ENCODE data around the gene CAPN11.
A peak's percentile ranks its signal among the peaks of the same experiment; 100 is the strongest.

CAPN11 gene

DNA sequence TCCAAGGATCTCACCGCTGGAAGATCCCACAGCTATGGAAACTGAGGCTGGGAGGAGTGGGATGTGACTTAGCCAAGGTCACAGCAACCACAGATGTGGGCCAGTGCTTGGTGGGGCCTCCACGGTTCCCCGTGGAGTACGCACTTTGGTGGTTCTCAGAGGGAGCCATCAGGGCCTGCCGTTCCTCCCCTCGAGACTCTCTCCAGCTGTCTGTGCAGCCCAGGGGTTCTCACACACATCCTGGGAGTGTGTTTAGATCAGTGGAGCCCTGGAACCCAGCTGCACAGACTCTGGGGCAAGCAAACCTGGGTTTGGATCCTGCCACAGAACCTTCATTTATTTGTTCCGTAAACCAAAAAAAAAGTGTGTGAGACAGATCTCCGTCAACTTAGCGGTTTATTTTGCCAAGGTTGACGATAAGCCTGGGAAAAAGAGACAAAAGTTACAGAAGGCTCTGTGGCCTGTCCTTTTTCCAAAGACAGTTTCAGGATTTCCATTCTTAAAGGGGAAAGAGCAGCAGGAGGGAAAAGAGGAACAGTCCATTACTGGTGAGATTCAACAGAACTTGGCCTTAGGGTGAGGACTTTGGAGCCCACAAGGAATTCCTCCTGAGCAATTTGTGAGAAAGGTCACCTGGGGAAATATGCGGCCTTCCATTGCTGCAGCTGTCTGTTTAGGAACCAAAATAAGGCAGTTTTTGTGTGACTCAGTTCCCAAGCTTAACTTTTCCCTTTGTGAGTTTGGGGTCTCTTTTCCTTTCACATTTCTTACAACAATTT, 44.5 kb downstream of the CAPN11 start:
- Histone ChIP-seq H3K9ac (no peak overlapping the region), H3K4me1 (no peaks in the 10 kb centered on the region)
- TF ChIP-seq, protein P1, sequence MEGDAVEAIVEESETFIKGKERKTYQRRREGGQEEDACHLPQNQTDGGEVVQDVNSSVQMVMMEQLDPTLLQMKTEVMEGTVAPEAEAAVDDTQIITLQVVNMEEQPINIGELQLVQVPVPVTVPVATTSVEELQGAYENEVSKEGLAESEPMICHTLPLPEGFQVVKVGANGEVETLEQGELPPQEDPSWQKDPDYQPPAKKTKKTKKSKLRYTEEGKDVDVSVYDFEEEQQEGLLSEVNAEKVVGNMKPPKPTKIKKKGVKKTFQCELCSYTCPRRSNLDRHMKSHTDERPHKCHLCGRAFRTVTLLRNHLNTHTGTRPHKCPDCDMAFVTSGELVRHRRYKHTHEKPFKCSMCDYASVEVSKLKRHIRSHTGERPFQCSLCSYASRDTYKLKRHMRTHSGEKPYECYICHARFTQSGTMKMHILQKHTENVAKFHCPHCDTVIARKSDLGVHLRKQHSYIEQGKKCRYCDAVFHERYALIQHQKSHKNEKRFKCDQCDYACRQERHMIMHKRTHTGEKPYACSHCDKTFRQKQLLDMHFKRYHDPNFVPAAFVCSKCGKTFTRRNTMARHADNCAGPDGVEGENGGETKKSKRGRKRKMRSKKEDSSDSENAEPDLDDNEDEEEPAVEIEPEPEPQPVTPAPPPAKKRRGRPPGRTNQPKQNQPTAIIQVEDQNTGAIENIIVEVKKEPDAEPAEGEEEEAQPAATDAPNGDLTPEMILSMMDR (IDR thresholded peaks at IDR 0.05): no peak

DNA sequence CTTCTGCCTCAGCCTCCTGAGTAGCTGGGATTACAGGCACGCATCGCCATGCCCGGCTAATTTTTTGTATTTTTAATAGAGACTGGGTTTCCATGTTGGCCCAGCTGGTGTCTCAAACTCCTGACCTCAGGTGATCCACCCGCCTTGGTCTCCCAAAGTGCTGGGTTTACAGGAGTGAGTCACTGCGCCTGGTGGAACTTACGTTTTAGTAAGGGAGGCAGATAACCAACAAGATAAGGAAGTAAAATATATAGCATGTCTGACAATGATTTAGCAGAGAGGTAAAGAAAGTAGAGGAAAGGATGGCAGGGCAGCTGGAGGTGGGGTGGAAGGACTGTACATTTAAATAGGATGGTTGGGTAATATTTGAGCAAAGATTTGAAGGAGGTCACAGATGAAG, 45.3 kb downstream of the CAPN11 start:
- no peak overlapping the region for H3K27ac ChIP-seq
- no peak overlapping the region for H3K4me2 ChIP-seq (ENCODE audit: low read length)
- H3K79me2 ChIP-seq: no peaks in the 10 kb centered on the region
- H3K9ac ChIP-seq: no peak overlapping the region
- TF ChIP-seq, protein P1 (IDR thresholded peaks at IDR 0.05): no peak
- H3K9me3 ChIP-seq (ENCODE audit: control insufficient read depth, low read length): no peaks in the 10 kb centered on the region
- H3K4me3 ChIP-seq (ENCODE audit: low read depth, low read length): no peak overlapping the region
- H2AFZ ChIP-seq: no peak overlapping the region
- no peaks in the 10 kb centered on the region for H3K27me3 ChIP-seq (ENCODE audit: control insufficient read depth, insufficient read depth, low read length)
- H3K36me3 ChIP-seq (ENCODE audit: control insufficient read depth, insufficient read depth, low read length): no peaks in the 10 kb centered on the region
- no peaks in the 10 kb centered on the region for H3K4me1 ChIP-seq

More for the DNA sequence above, 44.5 kb downstream of the CAPN11 start:
- Histone ChIP-seq H3K36me3 (ENCODE audit: control insufficient read depth, insufficient read depth, low read length) (no peaks in the 10 kb centered on the region), H2AFZ (no peak overlapping the region), H3K4me2 (ENCODE audit: low read length) (no peak overlapping the region), H3K4me3 (ENCODE audit: low read depth, low read length) (no peak overlapping the region), H3K79me2 (no peaks in the 10 kb centered on the region), H3K9me3 (ENCODE audit: control insufficient read depth, low read length) (no peaks in the 10 kb centered on the region), H3K27me3 (ENCODE audit: control insufficient read depth, insufficient read depth, low read length) (no peaks in the 10 kb centered on the region), H3K27ac (peak overlapping the region; percentile 59)

DNA sequence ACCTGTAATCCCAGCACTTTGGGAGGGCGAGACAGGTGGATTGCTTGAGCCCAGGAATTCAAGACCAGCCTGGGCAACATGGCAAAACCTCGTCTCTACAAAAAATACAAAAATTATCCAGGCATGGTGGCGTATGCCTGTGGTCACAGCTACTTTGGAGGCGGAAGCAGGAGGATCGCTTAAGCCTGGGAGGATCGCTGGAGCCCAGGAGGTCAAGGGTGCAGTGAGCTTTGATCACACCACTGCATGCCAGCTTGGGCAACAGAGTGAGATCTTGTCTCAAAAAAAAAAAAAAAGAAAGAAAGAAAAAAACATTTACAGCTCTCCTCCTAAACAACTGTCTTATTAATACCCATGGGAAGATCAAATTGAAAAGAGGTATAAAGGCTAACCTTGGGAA, 49.3 kb downstream of the CAPN11 start:
- Histone ChIP-seq H3K9ac (no peak overlapping the region), H3K4me1 (no peaks in the 10 kb centered on the region), H3K4me2 (ENCODE audit: low read length) (no peak overlapping the region), H3K4me3 (ENCODE audit: low read depth, low read length) (no peak overlapping the region), H3K27me3 (ENCODE audit: control insufficient read depth, insufficient read depth, low read length) (no peaks in the 10 kb centered on the region), H2AFZ (no peak overlapping the region), H3K27ac (no peak overlapping the region), H3K36me3 (ENCODE audit: control insufficient read depth, insufficient read depth, low read length) (no peaks in the 10 kb centered on the region), H3K79me2 (no peaks in the 10 kb centered on the region), H3K9me3 (ENCODE audit: control insufficient read depth, low read length) (no peaks in the 10 kb centered on the region)
- TF ChIP-seq, protein P1 (IDR thresholded peaks at IDR 0.05): no peak

DNA sequence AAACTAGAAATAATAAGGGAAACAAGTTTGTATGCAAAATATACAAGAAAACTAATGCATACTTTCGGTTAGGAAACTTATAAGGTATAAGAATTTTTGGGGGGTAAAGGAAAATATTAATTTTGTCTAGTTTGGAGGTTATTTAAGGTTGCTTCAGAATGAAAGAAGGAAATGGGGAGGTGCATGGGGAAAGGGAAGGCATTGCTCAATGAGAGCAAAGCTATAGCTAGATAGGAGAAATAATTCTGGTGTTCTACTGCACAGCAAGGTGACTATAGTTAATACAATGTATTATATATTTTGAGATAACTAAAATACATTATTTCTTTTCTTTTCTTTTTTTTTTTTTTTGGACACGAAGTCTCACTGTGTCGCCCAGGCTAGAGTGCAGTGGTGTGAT, 52.7 kb downstream of the CAPN11 start:
- Histone ChIP-seq H3K4me1 (no peaks in the 10 kb centered on the region), H3K27me3 (ENCODE audit: control insufficient read depth, insufficient read depth, low read length) (no peaks in the 10 kb centered on the region), H3K79me2 (no peaks in the 10 kb centered on the region), H3K27ac (no peak overlapping the region), H3K36me3 (ENCODE audit: control insufficient read depth, insufficient read depth, low read length) (no peaks in the 10 kb centered on the region), H3K9ac (no peak overlapping the region), H3K4me3 (ENCODE audit: low read depth, low read length) (no peak overlapping the region), H3K4me2 (ENCODE audit: low read length) (no peak overlapping the region), H3K9me3 (ENCODE audit: control insufficient read depth, low read length) (no peaks in the 10 kb centered on the region), H2AFZ (no peak overlapping the region)
- TF ChIP-seq, protein P1 (IDR thresholded peaks at IDR 0.05): no peak

DNA sequence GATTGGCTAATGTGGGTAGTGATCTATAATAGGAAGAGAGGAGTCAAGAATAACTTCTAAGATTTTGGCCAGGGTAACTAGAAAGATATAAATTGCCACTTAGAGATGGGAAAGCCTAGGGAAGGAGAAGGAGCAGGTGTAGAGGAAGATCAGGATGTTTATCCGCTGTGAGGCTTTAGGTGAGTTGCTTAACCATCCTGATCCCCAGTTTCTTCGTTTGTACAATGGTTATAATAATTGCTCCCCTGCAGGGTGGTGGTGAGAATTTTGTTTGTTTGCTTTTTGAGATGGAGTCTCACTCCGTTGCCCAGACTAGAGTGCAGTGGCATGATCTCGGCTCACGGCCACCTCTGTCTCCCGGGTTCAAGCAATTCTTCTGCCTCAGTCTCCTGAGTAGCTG, 55.7 kb downstream of the CAPN11 start:
- TF ChIP-seq, protein P1 (IDR thresholded peaks at IDR 0.05): no peak
- no peak overlapping the region for H2AFZ ChIP-seq
- no peak overlapping the region for H3K9ac ChIP-seq
- no peaks in the 10 kb centered on the region for H3K36me3 ChIP-seq (ENCODE audit: control insufficient read depth, insufficient read depth, low read length)
- H3K4me1 ChIP-seq: no peaks in the 10 kb centered on the region
- no peaks in the 10 kb centered on the region for H3K9me3 ChIP-seq (ENCODE audit: control insufficient read depth, low read length)
- no peak overlapping the region for H3K4me3 ChIP-seq (ENCODE audit: low read depth, low read length)
- H3K79me2 ChIP-seq: no peaks in the 10 kb centered on the region
- no peaks in the 10 kb centered on the region for H3K27me3 ChIP-seq (ENCODE audit: control insufficient read depth, insufficient read depth, low read length)
- no peak overlapping the region for H3K27ac ChIP-seq
- no peak overlapping the region for H3K4me2 ChIP-seq (ENCODE audit: low read length)

Data from parathyroid adenoma (tissue), 2 donors.